Measurements from ENCODE around the gene DGUOK.
"Not testable (repeated sequence)": the region's sequence is repeated elsewhere in the genome, so short reads cannot be mapped to it uniquely, and the experiment has no call there.

DNA sequence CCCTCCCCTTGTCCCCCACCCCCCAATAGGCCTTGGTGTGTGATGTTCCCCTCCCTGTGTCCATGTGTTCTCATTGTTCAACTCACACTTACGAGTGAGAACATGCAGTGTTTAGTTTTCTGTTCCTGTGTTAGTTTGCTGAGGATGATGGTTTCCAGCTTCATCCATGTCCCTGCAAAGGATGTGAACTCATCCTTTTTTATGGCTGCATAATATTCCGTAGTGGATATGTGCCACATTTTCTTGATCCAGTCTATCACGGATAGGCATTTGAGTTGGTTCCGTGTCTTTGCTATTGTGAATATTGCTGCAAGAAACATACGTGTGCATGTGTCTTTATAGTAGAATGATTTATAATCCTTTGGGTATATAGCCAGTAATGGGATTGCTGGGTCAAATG lies 48.7 kb upstream of the DGUOK start:
- TF ChIP-seq, protein P1, sequence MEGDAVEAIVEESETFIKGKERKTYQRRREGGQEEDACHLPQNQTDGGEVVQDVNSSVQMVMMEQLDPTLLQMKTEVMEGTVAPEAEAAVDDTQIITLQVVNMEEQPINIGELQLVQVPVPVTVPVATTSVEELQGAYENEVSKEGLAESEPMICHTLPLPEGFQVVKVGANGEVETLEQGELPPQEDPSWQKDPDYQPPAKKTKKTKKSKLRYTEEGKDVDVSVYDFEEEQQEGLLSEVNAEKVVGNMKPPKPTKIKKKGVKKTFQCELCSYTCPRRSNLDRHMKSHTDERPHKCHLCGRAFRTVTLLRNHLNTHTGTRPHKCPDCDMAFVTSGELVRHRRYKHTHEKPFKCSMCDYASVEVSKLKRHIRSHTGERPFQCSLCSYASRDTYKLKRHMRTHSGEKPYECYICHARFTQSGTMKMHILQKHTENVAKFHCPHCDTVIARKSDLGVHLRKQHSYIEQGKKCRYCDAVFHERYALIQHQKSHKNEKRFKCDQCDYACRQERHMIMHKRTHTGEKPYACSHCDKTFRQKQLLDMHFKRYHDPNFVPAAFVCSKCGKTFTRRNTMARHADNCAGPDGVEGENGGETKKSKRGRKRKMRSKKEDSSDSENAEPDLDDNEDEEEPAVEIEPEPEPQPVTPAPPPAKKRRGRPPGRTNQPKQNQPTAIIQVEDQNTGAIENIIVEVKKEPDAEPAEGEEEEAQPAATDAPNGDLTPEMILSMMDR (IDR thresholded peaks at IDR 0.05; ENCODE audit: low read depth, low read length) = not testable (repeated sequence)
- TF ChIP-seq POLR2A (IDR thresholded peaks at IDR 0.05; ENCODE audit: extremely low read depth, insufficient read length); MYC (IDR thresholded peaks at IDR 0.05; ENCODE audit: low read depth, low read length): not testable (repeated sequence)

Data from NB4 (cell line).